Ascending aorta (tissue), 2 donors: ENCODE measurements around the gene OTULIN. TPM values are rescaled to one million over a fixed set of nuclear protein-coding genes. Genes with fewer than 3 reads are reported as not detected.
A peak's percentile ranks its signal among the peaks of the same experiment; 100 is the strongest.

Source experiments
- DNase-seq, 2 donors: peaks; one replicate each; pipeline ENCODE4 v3.0.0-alpha.2; 2019; ENCODE audit warnings: low spot score in 2 of 2
- H3K27ac ChIP-seq, 2 donors: fragments of 200-600 bp; sonication (generic); one replicate each; pipeline ENCODE4 v1.5.1; 2016 to 2017; ENCODE audit warnings: mild to moderate bottlenecking in 1 of 2
- H3K27me3 ChIP-seq: fragments of 200-600 bp; sonication (generic); one replicate; pipeline ENCODE4 v1.5.1; 2017
- H3K36me3 ChIP-seq, 2 donors: fragments of 200-600 bp; sonication (generic); one replicate each; pipeline ENCODE4 v1.5.1; 2016
- H3K4me1 ChIP-seq, 2 donors: fragments of 200-600 bp; sonication (generic); one replicate each; pipeline ENCODE4 v1.5.1; 2016 to 2017; ENCODE audit warnings: mild to moderate bottlenecking in 1 of 2
- H3K4me3 ChIP-seq, 2 donors: fragments of 200-600 bp; sonication (generic); one replicate each; pipeline ENCODE4 v1.5.1; 2016 to 2017; ENCODE audit warnings: mild to moderate bottlenecking in 1 of 2
- H3K9me3 ChIP-seq, 2 donors: fragments of 200-600 bp; sonication (generic); one replicate each; pipeline ENCODE4 v1.5.1; 2016
- CTCF ChIP-seq, 3 experiments: fragments of 200-600 bp in 2 of 3; fragments of 450-650 bp in 1 of 3; sonication (generic) in 2 of 3; IDR thresholded peaks; one replicate each; pipeline ENCODE4 v1.5.1; 2016 to 2019; ENCODE audit warnings: antibody characterized with exemption in 3 of 3, mild to moderate bottlenecking in 1 of 3, moderate library complexity in 1 of 3
- intact Hi-C: fragments of 100-400 bp; cut with DNase I; formaldehyde crosslinking; loops from one replicate; pipeline ENCODE4 v1.15.1; 2023
- total RNA-seq: library from RNA; depleted of rRNA; stranded (reverse); fragments of >200 nt; gene quantifications from one replicate; pipeline ENCODE4 v1.1.0, GENCODE V29; 2016

The OTULIN gene
- total RNA-seq, 1 donor from 2014 or later, result 56.9 TPM

- Histone ChIP-seq H3K9me3 (no peaks in the 10 kb centered on the region), H3K27me3 (no peaks in the 10 kb centered on the region), H3K4me3 (no peak overlapping the region), H3K36me3 (no peaks in the 10 kb centered on the region), H3K27ac (no peak overlapping the region), H3K4me1 (no peaks in the 10 kb centered on the region)
- intact Hi-C loops, result no loop called here
- no peak for DNase-seq
- TF ChIP-seq CTCF (IDR thresholded peaks at IDR 0.05), result no peak
Observed at GRCh38 chr5:14655146-14655741, 9.3 kb upstream of the OTULIN start.

GRCh38 chr5:14656898-14657297, 7.6 kb upstream of the OTULIN start:
- H3K27me3 ChIP-seq, result no peaks in the 10 kb centered on the region
- intact Hi-C loops, result no loop called here
- no peak for TF ChIP-seq CTCF (IDR thresholded peaks at IDR 0.05)
- no peak for DNase-seq
- H3K4me1 ChIP-seq, result no peaks in the 10 kb centered on the region
- no peak overlapping the region for H3K4me3 ChIP-seq
- no peaks in the 10 kb centered on the region for H3K9me3 ChIP-seq
- H3K36me3 ChIP-seq, result no peaks in the 10 kb centered on the region
- H3K27ac ChIP-seq, result no peak overlapping the region

- no peak overlapping the region for H3K27ac ChIP-seq
- peaks cover 0 to 5% of the 10 kb centered on the region in 2 donors for H3K4me1 ChIP-seq
- H3K9me3 ChIP-seq, result no peaks in the 10 kb centered on the region
- H3K27me3 ChIP-seq, result no peaks in the 10 kb centered on the region
- TF ChIP-seq CTCF (IDR thresholded peaks at IDR 0.05), result no peak
- H3K4me3 ChIP-seq, result no peak overlapping the region
- no peaks in the 10 kb centered on the region for H3K36me3 ChIP-seq
- no peak for DNase-seq
- intact Hi-C loops, result loop anchor here (5.0 to 10.0 kb wide), 4 partner anchors 78 to 845 kb away; partner anchors contain the start of genes FBXL7 and OTULINL
Observed at GRCh38 chr5:14659821-14660607, 4.5 kb upstream of the OTULIN start.

GRCh38 chr5:14660833-14661232, 3.7 kb upstream of the OTULIN start:
- Histone ChIP-seq H3K4me1 (peaks cover 3 to 12% of the 10 kb centered on the region in 2 donors), H3K27me3 (no peaks in the 10 kb centered on the region), H3K27ac (no peak overlapping the region), H3K36me3 (no peaks in the 10 kb centered on the region), H3K9me3 (no peaks in the 10 kb centered on the region), H3K4me3 (no peak overlapping the region)
- no peak for TF ChIP-seq CTCF (IDR thresholded peaks at IDR 0.05)
- intact Hi-C loops, result loop anchor here (5.0 to 10.0 kb wide), 4 partner anchors 79 to 844 kb away; partner anchors contain the start of genes FBXL7 and OTULINL
- DNase-seq, result no peak

GRCh38 chr5:14662721-14663260, 1.7 kb upstream of the OTULIN start:
- TF ChIP-seq CTCF (IDR thresholded peaks at IDR 0.05), result no peak
- Histone ChIP-seq H3K27ac (peak overlapping the region in 1 of 2 donors; percentile 93), H3K4me3 (no peak overlapping the region), H3K9me3 (no peaks in the 10 kb centered on the region), H3K36me3 (no peaks in the 10 kb centered on the region), H3K4me1 (peaks cover 5 to 28% of the 10 kb centered on the region in 2 donors), H3K27me3 (no peaks in the 10 kb centered on the region)
- intact Hi-C loops, result loop anchor here (5.0 to 10.0 kb wide), 4 partner anchors 80 to 842 kb away; partner anchors contain the start of genes FBXL7 and OTULINL
- DNase-seq, result no peak
